ENCODE measurements around the gene TMC1. TPM values are rescaled to one million over a fixed set of nuclear protein-coding genes. Genes with fewer than 3 reads are reported as not detected.
"Not testable (repeated sequence)": the region's sequence is repeated elsewhere in the genome, so short reads cannot be mapped to it uniquely, and the experiment has no call there.

TMC1 gene
- polyA plus RNA-seq, 3 donors from 2014 or later, result not detected

DNA sequence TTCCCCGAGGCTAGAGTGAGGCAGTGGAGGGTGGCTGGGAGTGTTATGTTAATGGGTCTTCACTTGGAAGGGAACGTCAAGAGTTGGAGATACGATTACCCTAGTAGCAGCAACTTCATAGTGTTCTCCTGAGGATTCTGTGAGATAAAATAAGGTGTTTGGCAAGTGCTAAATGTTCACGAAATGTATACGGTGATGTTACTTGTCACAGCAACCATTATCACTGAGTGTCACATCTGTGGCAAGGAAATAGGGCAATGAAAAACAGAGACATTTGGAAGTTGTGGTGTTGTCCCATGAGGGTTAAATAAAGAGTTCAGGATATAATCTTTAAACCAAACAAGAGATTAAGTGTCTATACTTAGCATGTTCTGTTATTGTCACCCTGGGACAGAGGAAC, 248.1 kb downstream of the TMC1 start:
- Mint-ChIP-seq H3K27me3 (ENCODE audit: low read depth in 3 of 3) (no peaks in the 10 kb centered on the region), H3K27ac (no peak overlapping the region), H3K36me3 (no peaks in the 10 kb centered on the region), H3K4me3 (no peak overlapping the region), H3K4me1 (no peaks in the 10 kb centered on the region), H3K9me3 (no peaks in the 10 kb centered on the region)
- DNase-seq, result no peak

DNA sequence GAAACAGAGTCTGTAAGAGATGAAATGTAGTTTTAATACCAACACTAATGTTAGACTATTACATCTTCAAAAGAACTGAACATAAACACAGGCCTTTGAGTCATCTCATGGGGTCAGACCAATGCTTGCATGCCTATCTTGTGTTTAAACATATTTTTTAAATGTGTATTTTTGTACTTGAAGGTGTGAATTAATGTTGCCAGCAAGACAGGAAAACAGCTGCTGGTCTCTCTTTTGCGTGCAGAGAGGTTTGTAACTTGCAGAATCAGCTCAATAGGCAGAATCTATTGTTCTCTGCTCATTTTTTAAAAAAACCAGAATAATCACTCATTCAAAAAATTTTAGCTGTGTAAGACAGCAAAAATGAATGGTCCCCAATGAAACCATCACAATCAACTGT, 251.3 kb downstream of the TMC1 start:
- Mint-ChIP-seq H3K4me1 (no peaks in the 10 kb centered on the region), H3K27ac (no peak overlapping the region), H3K9me3 (peaks cover 0 to 2% (median 0%) of the 10 kb centered on the region in 6 donors), H3K27me3 (ENCODE audit: low read depth in 3 of 3) (no peaks in the 10 kb centered on the region), H3K36me3 (no peaks in the 10 kb centered on the region), H3K4me3 (no peak overlapping the region)
- no peak for DNase-seq

DNA sequence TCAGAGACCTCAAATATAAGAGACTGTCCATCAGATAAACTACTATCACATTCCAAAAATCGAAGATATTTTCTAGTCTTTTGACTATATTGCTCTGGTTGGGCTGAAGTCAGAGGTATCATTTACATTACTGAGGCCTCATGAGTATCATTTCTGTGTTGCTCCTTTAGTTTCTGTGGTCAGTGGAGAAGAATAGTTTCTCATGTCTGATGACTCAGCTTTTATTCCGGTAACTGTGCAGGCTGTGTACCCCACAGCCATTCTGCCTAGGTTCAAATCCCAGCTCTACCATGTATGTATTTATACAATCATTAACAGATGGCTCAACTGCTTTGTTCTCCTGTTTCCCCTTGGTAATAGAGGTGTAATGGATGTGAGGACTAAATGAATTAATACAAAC, 252.2 kb downstream of the TMC1 start:
- no peak overlapping the region for H3K4me3 Mint-ChIP-seq
- no peaks in the 10 kb centered on the region for H3K4me1 Mint-ChIP-seq
- DNase-seq, result no peak
- H3K36me3 Mint-ChIP-seq, result no peaks in the 10 kb centered on the region
- peaks cover 0 to 2% (median 0%) of the 10 kb centered on the region in 6 donors for H3K9me3 Mint-ChIP-seq
- H3K27me3 Mint-ChIP-seq (ENCODE audit: low read depth in 3 of 3), result peaks cover 0 to 5% (median 0%) of the 10 kb centered on the region in 3 donors
- H3K27ac Mint-ChIP-seq, result no peak overlapping the region

- no peaks in the 10 kb centered on the region for H3K36me3 Mint-ChIP-seq
- no peak overlapping the region for H3K4me3 Mint-ChIP-seq
- peaks cover 0 to 2% (median 0%) of the 10 kb centered on the region in 6 donors for H3K9me3 Mint-ChIP-seq
- H3K27ac Mint-ChIP-seq, result no peak overlapping the region
- peaks cover 0 to 5% (median 0%) of the 10 kb centered on the region in 3 donors for H3K27me3 Mint-ChIP-seq (ENCODE audit: low read depth in 3 of 3)
- no peaks in the 10 kb centered on the region for H3K4me1 Mint-ChIP-seq
- no peak for DNase-seq
These were observed 254.2 kb downstream of the TMC1 start for GRCh38 chr9:72775570-72775969.

GRCh38 chr9:72779614-72780013, 258.2 kb downstream of the TMC1 start:
- Mint-ChIP-seq H3K27ac (no peak overlapping the region), H3K4me3 (no peak overlapping the region), H3K27me3 (ENCODE audit: low read depth in 3 of 3) (peaks cover 2 to 10% (median 2%) of the 10 kb centered on the region in 3 donors), H3K36me3 (no peaks in the 10 kb centered on the region), H3K9me3 (peaks cover 0 to 6% (median 0%) of the 10 kb centered on the region in 6 donors), H3K4me1 (no peaks in the 10 kb centered on the region)
- DNase-seq, result no peak

DNA sequence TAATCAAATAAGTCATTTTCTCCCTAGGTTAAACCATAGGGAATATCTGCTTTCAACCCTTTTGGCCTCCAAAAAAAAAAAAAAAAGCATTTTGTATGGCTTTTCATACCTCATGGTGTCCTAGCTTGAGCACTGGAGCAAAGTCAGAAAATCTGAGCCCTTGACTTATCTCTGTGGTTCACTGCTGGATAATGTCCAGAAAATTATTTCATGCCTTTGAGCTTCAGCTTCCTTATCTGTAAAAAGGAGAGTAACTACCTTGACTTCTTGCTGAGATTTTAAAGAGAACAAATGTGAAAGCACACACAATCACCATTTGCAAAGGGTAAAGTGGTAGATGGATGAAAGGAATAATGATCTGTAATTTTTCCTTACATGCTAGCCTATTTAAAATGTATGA, 265.5 kb downstream of the TMC1 start:
- Mint-ChIP-seq H3K9me3 (no peaks in the 10 kb centered on the region), H3K4me1 (no peaks in the 10 kb centered on the region), H3K27ac (no peak overlapping the region), H3K27me3 (ENCODE audit: low read depth in 3 of 3) (peaks cover 0 to 6% (median 0%) of the 10 kb centered on the region in 3 donors), H3K4me3 (no peak overlapping the region), H3K36me3 (no peaks in the 10 kb centered on the region)
- DNase-seq, result no peak

DNA sequence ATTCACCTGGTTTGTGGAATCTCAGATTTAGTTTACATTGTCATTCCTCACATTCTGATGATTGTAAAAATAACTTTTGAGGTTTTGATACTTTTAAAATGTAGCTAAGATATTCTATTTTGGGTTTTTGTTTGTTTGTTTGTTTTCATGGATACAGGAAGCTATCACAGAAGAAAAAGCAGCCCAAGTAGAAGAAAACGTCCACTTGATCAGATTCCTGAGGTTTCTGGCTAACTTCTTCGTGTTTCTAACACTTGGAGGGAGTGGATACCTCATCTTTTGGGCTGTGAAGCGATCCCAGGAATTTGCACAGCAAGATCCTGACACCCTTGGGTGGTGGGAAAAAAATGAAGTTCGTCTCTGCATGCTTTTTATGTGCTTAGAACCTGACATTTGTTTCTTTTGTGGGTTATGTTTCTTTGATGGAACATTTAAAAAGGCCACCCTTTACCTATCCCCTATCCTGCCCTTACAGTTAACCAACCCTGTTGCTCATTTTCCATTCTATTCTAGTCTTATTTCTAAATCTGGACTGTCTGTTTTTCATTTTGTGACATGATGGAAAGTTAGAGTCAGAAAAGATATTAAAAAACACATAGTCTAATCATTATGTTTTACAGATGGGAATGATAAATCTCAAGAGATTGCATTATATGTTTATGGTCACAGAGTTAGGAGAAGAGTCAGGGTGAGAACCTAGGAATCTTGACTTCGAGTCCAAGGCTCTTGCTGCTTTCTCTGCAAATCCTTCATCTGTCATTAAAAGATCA, 267.7 kb downstream of the TMC1 start:
- peaks cover 0 to 4% (median 0%) of the 10 kb centered on the region in 3 donors for H3K27me3 Mint-ChIP-seq (ENCODE audit: low read depth in 3 of 3)
- H3K4me1 Mint-ChIP-seq, result no peaks in the 10 kb centered on the region
- no peaks in the 10 kb centered on the region for H3K9me3 Mint-ChIP-seq
- DNase-seq, result no peak
- no peak overlapping the region for H3K27ac Mint-ChIP-seq
- no peak overlapping the region for H3K4me3 Mint-ChIP-seq
- H3K36me3 Mint-ChIP-seq, result no peaks in the 10 kb centered on the region

- DNase-seq, result no peak
- Mint-ChIP-seq H3K9me3 (peaks cover 0 to 6% (median 2%) of the 10 kb centered on the region in 6 donors), H3K4me1 (no peaks in the 10 kb centered on the region), H3K27me3 (ENCODE audit: low read depth in 3 of 3) (no peaks in the 10 kb centered on the region), H3K36me3 (no peaks in the 10 kb centered on the region), H3K4me3 (no peak overlapping the region), H3K27ac (no peak overlapping the region)
These were observed 268.5 kb downstream of the TMC1 start for GRCh38 chr9:72789885-72790284.

DNA sequence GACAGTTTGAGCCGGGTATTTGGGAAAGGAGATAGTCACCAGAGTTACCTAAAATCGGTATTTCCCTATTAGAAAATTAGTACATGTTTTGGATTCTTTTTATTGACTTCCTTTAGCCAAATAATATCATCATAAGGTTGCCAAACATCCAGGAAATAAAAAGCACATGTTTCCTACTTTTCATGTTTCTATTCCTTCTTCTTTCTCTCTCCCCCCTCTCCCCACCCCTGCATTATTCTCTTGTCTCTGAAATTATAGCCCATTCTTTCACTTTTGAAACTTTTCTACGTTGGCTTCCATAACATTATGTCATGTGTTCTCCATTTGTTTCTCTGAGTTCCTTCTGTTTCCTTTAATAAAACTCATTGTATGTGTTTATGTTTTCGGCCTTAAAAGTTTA, 269.6 kb downstream of the TMC1 start:
- Mint-ChIP-seq H3K27me3 (ENCODE audit: low read depth in 3 of 3) (no peaks in the 10 kb centered on the region), H3K4me1 (no peaks in the 10 kb centered on the region), H3K36me3 (no peaks in the 10 kb centered on the region), H3K4me3 (no peak overlapping the region), H3K27ac (no peak overlapping the region), H3K9me3 (peaks cover 0 to 14% (median 7%) of the 10 kb centered on the region in 6 donors)
- DNase-seq, result no peak

DNA sequence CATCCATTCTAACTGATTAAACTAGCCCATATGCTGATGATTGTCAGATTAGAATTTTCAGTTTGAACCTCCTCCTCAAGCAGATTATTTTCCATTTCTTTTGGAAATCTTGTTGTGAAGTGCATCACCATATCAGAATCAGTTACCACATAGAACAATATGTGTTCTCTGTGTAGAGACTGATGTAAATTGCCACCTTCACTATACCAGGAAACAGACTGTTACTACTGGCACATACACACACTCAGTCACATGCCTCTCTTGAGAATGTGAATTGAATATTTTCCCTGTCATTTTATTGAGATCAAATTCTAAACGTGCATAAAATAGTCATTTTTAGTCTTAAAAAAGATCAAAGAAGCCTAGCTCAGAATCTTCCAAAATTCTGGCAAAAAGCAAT, 270.0 kb downstream of the TMC1 start:
- no peak for DNase-seq
- Mint-ChIP-seq H3K36me3 (no peaks in the 10 kb centered on the region), H3K4me1 (no peaks in the 10 kb centered on the region), H3K27ac (no peak overlapping the region), H3K9me3 (peaks cover 0 to 19% (median 8%) of the 10 kb centered on the region in 6 donors), H3K4me3 (no peak overlapping the region), H3K27me3 (ENCODE audit: low read depth in 3 of 3) (no peaks in the 10 kb centered on the region)

GRCh38 chr9:72794946-72795345, 273.5 kb downstream of the TMC1 start:
- H3K4me1 Mint-ChIP-seq, result no peaks in the 10 kb centered on the region
- H3K27ac Mint-ChIP-seq, result no peak overlapping the region
- H3K4me3 Mint-ChIP-seq, result no peak overlapping the region
- H3K9me3 Mint-ChIP-seq, result peaks cover 0 to 24% (median 12%) of the 10 kb centered on the region in 6 donors
- DNase-seq, result no peak
- H3K27me3 Mint-ChIP-seq (ENCODE audit: low read depth in 3 of 3), result peaks cover 0 to 2% (median 2%) of the 10 kb centered on the region in 3 donors
- no peaks in the 10 kb centered on the region for H3K36me3 Mint-ChIP-seq

GRCh38 chr9:72800328-72800994, 279.1 kb downstream of the TMC1 start:
- Mint-ChIP-seq H3K4me3 (no peak overlapping the region), H3K36me3 (no peaks in the 10 kb centered on the region), H3K9me3 (peaks cover 0 to 15% (median 5%) of the 10 kb centered on the region in 6 donors), H3K27me3 (ENCODE audit: low read depth in 3 of 3) (peaks cover 0 to 4% (median 2%) of the 10 kb centered on the region in 3 donors), H3K27ac (no peak overlapping the region), H3K4me1 (no peaks in the 10 kb centered on the region)
- no peak for DNase-seq

DNA sequence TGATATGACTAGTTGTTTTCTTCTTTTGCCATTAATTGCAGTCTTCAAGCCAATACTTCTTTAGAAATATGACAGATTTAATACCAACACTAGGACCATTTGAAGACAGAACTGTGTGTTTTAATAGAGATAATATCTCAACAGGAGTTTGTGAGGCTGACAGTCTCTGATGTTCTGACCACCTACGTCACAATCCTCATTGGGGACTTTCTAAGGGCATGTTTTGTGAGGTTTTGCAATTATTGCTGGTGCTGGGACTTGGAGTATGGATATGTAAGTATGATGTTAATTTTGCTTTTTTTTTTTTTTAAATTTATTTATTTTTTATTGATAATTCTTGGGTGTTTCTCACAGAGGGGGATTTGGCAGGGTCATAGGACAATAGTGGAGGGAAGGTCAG, 283.8 kb downstream of the TMC1 start:
- Mint-ChIP-seq H3K9me3 (peaks cover 0 to 2% (median 0%) of the 10 kb centered on the region in 6 donors), H3K4me1 (no peaks in the 10 kb centered on the region), H3K36me3 (no peaks in the 10 kb centered on the region), H3K27ac (no peak overlapping the region), H3K4me3 (no peak overlapping the region), H3K27me3 (ENCODE audit: low read depth in 3 of 3) (peaks cover 0 to 2% (median 0%) of the 10 kb centered on the region in 3 donors)
- DNase-seq, result no peak

DNA sequence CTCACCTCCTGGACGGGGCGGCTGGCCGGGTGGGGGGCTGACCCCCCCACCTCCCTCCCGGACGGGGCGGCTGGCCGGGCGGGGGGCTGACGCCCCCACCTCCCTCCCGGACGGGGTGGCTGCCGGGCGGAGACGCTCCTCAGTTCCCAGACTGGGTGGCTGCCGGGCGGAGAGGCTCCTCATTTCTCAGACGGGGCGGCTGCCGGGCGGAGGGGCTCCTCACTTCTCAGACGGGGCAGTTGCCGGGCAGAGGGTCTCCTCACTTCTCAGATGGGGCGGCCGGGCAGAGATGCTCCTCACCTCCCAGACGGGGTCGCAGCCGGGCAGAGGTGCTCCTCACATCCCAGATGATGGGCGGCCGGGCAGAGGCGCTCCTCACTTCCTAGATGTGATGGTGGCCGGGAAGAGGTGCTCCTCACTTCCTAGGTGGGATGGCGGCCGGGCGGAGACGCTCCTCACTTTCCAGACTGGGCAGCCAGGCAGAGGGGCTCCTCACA, 285.0 kb downstream of the TMC1 start:
- not testable (repeated sequence) for H3K4me1 Mint-ChIP-seq; H3K4me3 Mint-ChIP-seq; DNase-seq; H3K27me3 Mint-ChIP-seq (ENCODE audit: low read depth in 3 of 3); H3K36me3 Mint-ChIP-seq; H3K9me3 Mint-ChIP-seq; H3K27ac Mint-ChIP-seq
